Progenitor cell of endocrine pancreas (in vitro differentiated cells): ENCODE data around the gene B3GAT1. TPM values are rescaled to one million over a fixed set of nuclear protein-coding genes. Genes with fewer than 3 reads are reported as not detected.

Experiments
- DNase-seq: peaks from one replicate; pipeline ENCODE4 v3.0.0; 2021; ENCODE audit warnings: low spot score; ENCODE audit not compliant: unreplicated experiment
- H3K27ac Mint-ChIP-seq: 2 replicates; pipeline ENCODE4 v1.8.0; 2021; ENCODE audit warnings: mild to moderate bottlenecking, moderate library complexity, mixed read lengths
- H3K27me3 Mint-ChIP-seq: 2 replicates; pipeline ENCODE4 v1.8.0; 2021; ENCODE audit warnings: mixed read lengths
- H3K36me3 Mint-ChIP-seq: 2 replicates; pipeline ENCODE4 v1.8.0; 2022; ENCODE audit warnings: mixed read lengths; ENCODE audit not compliant: insufficient read depth
- H3K4me1 Mint-ChIP-seq: 2 replicates; pipeline ENCODE4 v1.8.0; 2021; ENCODE audit warnings: low read depth, mixed read lengths
- H3K4me3 Mint-ChIP-seq: 2 replicates; pipeline ENCODE4 v1.8.0; 2021; ENCODE audit warnings: low read depth, mild to moderate bottlenecking, moderate library complexity, mixed read lengths
- H3K9me3 Mint-ChIP-seq: 2 replicates; pipeline ENCODE4 v1.8.0; 2021; ENCODE audit warnings: low read depth, mixed read lengths
- CTCF ChIP-seq: fragments of 200-600 bp; sonication (generic); IDR thresholded peaks from one replicate; pipeline ENCODE4 v1.5.0; 2021; ENCODE audit warnings: antibody characterized with exemption, mild to moderate bottlenecking; ENCODE audit not compliant: unreplicated experiment
- total RNA-seq: library from RNA; stranded (reverse); gene quantifications from 2 replicates; pipeline ENCODE4 v1.2.1, GENCODE V29; 2021

Gene B3GAT1
- total RNA-seq, 1 donor from 2014 or later: 5.1 TPM

GRCh38 chr11:134382830-134383229 is 29.2 kb downstream of the B3GAT1 start:
- H3K36me3 Mint-ChIP-seq: no peaks in the 10 kb centered on the region
- H3K27me3 Mint-ChIP-seq: no peaks in the 10 kb centered on the region
- H3K4me1 Mint-ChIP-seq: no peaks in the 10 kb centered on the region
- H3K27ac Mint-ChIP-seq: peak overlapping the region; percentile 13
- TF ChIP-seq CTCF: no peak
- DNase-seq: no peak
- H3K9me3 Mint-ChIP-seq: no peaks in the 10 kb centered on the region
- no peak overlapping the region for H3K4me3 Mint-ChIP-seq

- Mint-ChIP-seq H3K4me3 (no peak overlapping the region), H3K36me3 (no peaks in the 10 kb centered on the region), H3K27me3 (no peaks in the 10 kb centered on the region), H3K9me3 (no peaks in the 10 kb centered on the region), H3K4me1 (no peaks in the 10 kb centered on the region), H3K27ac (no peak overlapping the region)
- TF ChIP-seq CTCF: no peak
- DNase-seq: no peak
Measured at GRCh38 chr11:134382257-134382656, 29.8 kb downstream of the B3GAT1 start.

- Mint-ChIP-seq H3K4me3 (no peak overlapping the region), H3K27me3 (no peaks in the 10 kb centered on the region), H3K27ac (no peak overlapping the region), H3K4me1 (no peaks in the 10 kb centered on the region), H3K9me3 (no peaks in the 10 kb centered on the region), H3K36me3 (no peaks in the 10 kb centered on the region)
- TF ChIP-seq CTCF: no peak
- DNase-seq: no peak
Measured at GRCh38 chr11:134380785-134381184, 31.3 kb downstream of the B3GAT1 start.

GRCh38 chr11:134380229-134380628 is 31.8 kb downstream of the B3GAT1 start:
- DNase-seq: no peak
- no peaks in the 10 kb centered on the region for H3K36me3 Mint-ChIP-seq
- H3K9me3 Mint-ChIP-seq: no peaks in the 10 kb centered on the region
- no peaks in the 10 kb centered on the region for H3K4me1 Mint-ChIP-seq
- H3K27ac Mint-ChIP-seq: no peak overlapping the region
- H3K4me3 Mint-ChIP-seq: no peak overlapping the region
- no peaks in the 10 kb centered on the region for H3K27me3 Mint-ChIP-seq
- TF ChIP-seq CTCF: no peak

- no peaks in the 10 kb centered on the region for H3K36me3 Mint-ChIP-seq
Measured at GRCh38 chr11:134379241-134379640, 32.8 kb downstream of the B3GAT1 start.

More at GRCh38 chr11:134379241-134379640, 32.8 kb downstream of the B3GAT1 start:
- Mint-ChIP-seq H3K27ac (no peak overlapping the region), H3K4me3 (no peak overlapping the region), H3K4me1 (no peaks in the 10 kb centered on the region), H3K9me3 (no peaks in the 10 kb centered on the region), H3K27me3 (no peaks in the 10 kb centered on the region)
- no peak for TF ChIP-seq CTCF
- DNase-seq: no peak
